Vagina (tissue), 2 donors: ENCODE results near the gene ZSWIM2. TPM values are rescaled to one million over a fixed set of nuclear protein-coding genes. Genes with fewer than 3 reads are reported as not detected.

Experiments
- DNase-seq, 2 donors: peaks; one replicate each; pipeline ENCODE4 v3.0.0-alpha.2; 2017; ENCODE audit errors: extremely low spot score in 2 of 2
- H3K27ac ChIP-seq: fragments of 200-600 bp; sonication (generic); one replicate; pipeline ENCODE4 v1.5.1; 2019
- H3K27me3 ChIP-seq: fragments of 200-600 bp; sonication (generic); one replicate; pipeline ENCODE4 v1.5.1; 2019
- H3K36me3 ChIP-seq, 2 donors: fragments of 200-600 bp; sonication (generic); one replicate each; pipeline ENCODE4 v1.5.1; 2017 to 2019
- H3K4me1 ChIP-seq: fragments of 200-600 bp; sonication (generic); one replicate; pipeline ENCODE4 v1.5.1; 2019
- H3K4me3 ChIP-seq, 2 donors: fragments of 200-600 bp; sonication (generic); 1 replicate in 1 of 2; 2 replicates in 1 of 2; pipeline ENCODE4 v1.5.1; 2016 to 2019
- H3K9me3 ChIP-seq: fragments of 200-600 bp; sonication (generic); one replicate; pipeline ENCODE4 v1.5.1; 2019
- CTCF ChIP-seq, 3 experiments: fragments of 450-650 bp in 2 of 3; fragments of 200-600 bp in 1 of 3; sonication (generic) in 1 of 3; IDR thresholded peaks; one replicate each; pipeline ENCODE4 v1.5.1; 2017 to 2019; ENCODE audit warnings: antibody characterized with exemption in 3 of 3, mild to moderate bottlenecking in 2 of 3, moderate library complexity in 2 of 3
- POLR2A ChIP-seq, 2 donors: fragments of 450-650 bp; IDR thresholded peaks; one replicate each; pipeline ENCODE4 v1.6.1; 2017; ENCODE audit warnings: antibody characterized with exemption in 2 of 2, mild to moderate bottlenecking in 2 of 2, moderate library complexity in 2 of 2
- POLR2AphosphoS5 ChIP-seq, 2 donors: sonication (generic); formaldehyde crosslinking; IDR thresholded peaks; one replicate each; pipeline ENCODE4 v1.9.0; 2017; ENCODE audit warnings: antibody characterized with exemption in 2 of 2, mild to moderate bottlenecking in 2 of 2, low read depth in 1 of 2; ENCODE audit not compliant: insufficient read depth in 1 of 2
- intact Hi-C: fragments of 100-400 bp; cut with DNase I; formaldehyde crosslinking; loops from one replicate; pipeline ENCODE4 v1.15.1; 2023
- total RNA-seq: library from RNA; depleted of rRNA; stranded (reverse); fragments of >200 nt; gene quantifications from one replicate; pipeline ENCODE4 v1.2.3, GENCODE V29; 2016

Gene ZSWIM2
- total RNA-seq, 1 donor from 2014 or later, result not detected

- intact Hi-C loops, result no loop called here
- Histone ChIP-seq H3K4me1 (no peaks in the 10 kb centered on the region), H3K36me3 (no peaks in the 10 kb centered on the region), H3K9me3 (no peaks in the 10 kb centered on the region), H3K27ac (no peak overlapping the region), H3K27me3 (no peaks in the 10 kb centered on the region), H3K4me3 (no peak overlapping the region)
- no peak for TF ChIP-seq CTCF (IDR thresholded peaks at IDR 0.05)
- no peak for TF ChIP-seq POLR2AphosphoS5 (IDR thresholded peaks at IDR 0.05; ENCODE audit: insufficient read depth in 1 of 2, low read depth in 1 of 2)
- TF ChIP-seq POLR2A (IDR thresholded peaks at IDR 0.05), result no peak
- DNase-seq, result no peak
Measured at GRCh38 chr2:186882511-186883071, 33.6 kb upstream of the ZSWIM2 start.

- Histone ChIP-seq H3K9me3 (no peaks in the 10 kb centered on the region), H3K27me3 (no peaks in the 10 kb centered on the region), H3K4me1 (no peaks in the 10 kb centered on the region), H3K27ac (no peak overlapping the region), H3K4me3 (no peak overlapping the region), H3K36me3 (no peaks in the 10 kb centered on the region)
- intact Hi-C loops, result no loop called here
- TF ChIP-seq POLR2AphosphoS5 (IDR thresholded peaks at IDR 0.05; ENCODE audit: insufficient read depth in 1 of 2, low read depth in 1 of 2) (no peak), CTCF (IDR thresholded peaks at IDR 0.05) (no peak), POLR2A (IDR thresholded peaks at IDR 0.05) (no peak)
- no peak for DNase-seq
Measured at GRCh38 chr2:186881660-186882059, 32.7 kb upstream of the ZSWIM2 start.

- TF ChIP-seq POLR2AphosphoS5 (IDR thresholded peaks at IDR 0.05; ENCODE audit: insufficient read depth in 1 of 2, low read depth in 1 of 2) (no peak), CTCF (IDR thresholded peaks at IDR 0.05) (no peak), POLR2A (IDR thresholded peaks at IDR 0.05) (no peak)
- DNase-seq, result no peak
- Histone ChIP-seq H3K27ac (no peak overlapping the region), H3K27me3 (no peaks in the 10 kb centered on the region), H3K4me3 (no peak overlapping the region), H3K36me3 (no peaks in the 10 kb centered on the region), H3K4me1 (no peaks in the 10 kb centered on the region), H3K9me3 (no peaks in the 10 kb centered on the region)
- intact Hi-C loops, result no loop called here
Measured at GRCh38 chr2:186879312-186879711, 30.3 kb upstream of the ZSWIM2 start.

GRCh38 chr2:186874713-186875112 is 25.7 kb upstream of the ZSWIM2 start:
- Histone ChIP-seq H3K27me3 (no peaks in the 10 kb centered on the region), H3K36me3 (no peaks in the 10 kb centered on the region), H3K4me3 (no peak overlapping the region), H3K9me3 (no peaks in the 10 kb centered on the region), H3K27ac (no peak overlapping the region), H3K4me1 (no peaks in the 10 kb centered on the region)
- no peak for DNase-seq
- TF ChIP-seq POLR2A (IDR thresholded peaks at IDR 0.05), result no peak
- no peak for TF ChIP-seq CTCF (IDR thresholded peaks at IDR 0.05)
- TF ChIP-seq POLR2AphosphoS5 (IDR thresholded peaks at IDR 0.05; ENCODE audit: insufficient read depth in 1 of 2, low read depth in 1 of 2), result no peak
- intact Hi-C loops, result no loop called here

- intact Hi-C loops, result no loop called here
- TF ChIP-seq POLR2AphosphoS5 (IDR thresholded peaks at IDR 0.05; ENCODE audit: insufficient read depth in 1 of 2, low read depth in 1 of 2), result no peak
- no peak for TF ChIP-seq POLR2A (IDR thresholded peaks at IDR 0.05)
- no peak for TF ChIP-seq CTCF (IDR thresholded peaks at IDR 0.05)
- no peak overlapping the region for H3K4me3 ChIP-seq
- DNase-seq, result no peak
- H3K27ac ChIP-seq, result no peak overlapping the region
- H3K4me1 ChIP-seq, result no peaks in the 10 kb centered on the region
- no peaks in the 10 kb centered on the region for H3K36me3 ChIP-seq
- H3K27me3 ChIP-seq, result no peaks in the 10 kb centered on the region
- H3K9me3 ChIP-seq, result no peaks in the 10 kb centered on the region
Measured at GRCh38 chr2:186871881-186872280, 22.9 kb upstream of the ZSWIM2 start.
